ENCODE results near the gene CHCHD3. TPM values are rescaled to one million over a fixed set of nuclear protein-coding genes. Genes with fewer than 3 reads are reported as not detected.

The CHCHD3 gene
- total and polyA plus RNA-seq, 9 of the 15 experiments (the other 6 are each of a cell fraction or from before 2014, with no cell fraction given) = 66.2 to 279 (median 204) TPM

DNA sequence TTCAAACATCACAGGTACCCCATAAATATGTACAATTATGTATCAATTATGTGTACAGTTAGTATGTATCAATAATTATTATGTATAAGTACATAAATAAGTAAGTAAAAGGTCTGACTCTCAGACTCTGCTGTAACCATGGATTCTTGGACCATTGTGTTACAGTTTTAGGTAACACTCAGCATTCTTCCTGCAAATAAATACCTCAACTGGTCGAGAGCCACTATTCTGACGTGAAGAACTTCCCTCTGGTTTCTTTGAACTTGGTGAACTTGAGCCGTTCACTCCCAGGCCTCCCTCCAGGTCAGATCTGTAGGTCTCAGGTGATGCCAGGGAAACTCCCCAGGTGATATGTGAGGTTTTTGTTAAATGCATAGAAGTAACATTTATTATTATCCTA lies 313.8 kb downstream of the CHCHD3 start:
- BruUV-seq (replicated peaks) = no TSS peak
- Histone ChIP-seq H3K9ac (ENCODE audit: insufficient read depth in 1 of 2, low read depth in 2 of 2, low read length in 2 of 2) (no peak overlapping the region), H3K36me3 (ENCODE audit: control insufficient read depth, insufficient read depth, low read length) (no peaks in the 10 kb centered on the region), H4K20me1 (replicated peaks; ENCODE audit: control insufficient read depth, insufficient read depth, low read length) (no peaks in the 10 kb centered on the region), H3K4me3 (no peak overlapping the region), H3K27me3 (ENCODE audit: control insufficient read depth in 2 of 2, insufficient read depth in 2 of 2, low read length in 2 of 2) (peaks cover 28 to 32% of the 10 kb centered on the region in 2 experiments), H3K9me1 (ENCODE audit: control insufficient read depth, insufficient read depth, low read length) (no peaks in the 10 kb centered on the region), H3K9me3 (replicated peaks; ENCODE audit: control insufficient read depth, insufficient read depth, low read depth, low read length) (no peaks in the 10 kb centered on the region; the same call in 1 of the 2 replicates), H3K79me2 (ENCODE audit: control insufficient read depth, insufficient read depth, low read length) (no peaks in the 10 kb centered on the region), H3K4me1 (replicated peaks in 1 of 2; ENCODE audit: control insufficient read depth in 2 of 2, insufficient read depth in 2 of 2, low read length in 2 of 2) (no peaks in the 10 kb centered on the region), H3K4me2 (ENCODE audit: insufficient read depth, low read length) (no peak overlapping the region), H3K27ac (ENCODE audit: extremely low read depth, low read depth, low read length) (no peak overlapping the region), H2AFZ (ENCODE audit: low read depth, low read length) (no peak overlapping the region)
- ChIA-PET CTCF (ENCODE audit: low intra/inter-chr PET ratio) (no interaction called here), POLR2A (interaction anchor here (0.6 kb wide), 1 partner anchor 351 kb away, joined by 3 read pairs; no protein-coding TSS in a partner anchor)
- ATAC-seq (no peak), DNase-seq (ENCODE audit: extremely low read depth in 1 of 4, low spot score in 3 of 4) (no peak), FAIRE-seq (no peak)
- intact Hi-C loops (cut with micrococcal nuclease) = no loop called here
- WGBS (ENCODE audit: insufficient coverage, low coverage, missing lambda C conversion rate) = 0% methylated on average over 3 of the region's 3 CpGs
- TF ChIP-seq ZNF436 (CRISPR knock-in tag; IDR thresholded peaks at IDR 0.05) = no peak
- TF ChIP-seq, protein P1, sequence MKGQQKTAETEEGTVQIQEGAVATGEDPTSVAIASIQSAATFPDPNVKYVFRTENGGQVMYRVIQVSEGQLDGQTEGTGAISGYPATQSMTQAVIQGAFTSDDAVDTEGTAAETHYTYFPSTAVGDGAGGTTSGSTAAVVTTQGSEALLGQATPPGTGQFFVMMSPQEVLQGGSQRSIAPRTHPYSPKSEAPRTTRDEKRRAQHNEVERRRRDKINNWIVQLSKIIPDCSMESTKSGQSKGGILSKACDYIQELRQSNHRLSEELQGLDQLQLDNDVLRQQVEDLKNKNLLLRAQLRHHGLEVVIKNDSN (CRISPR knock-in tag; IDR thresholded peaks at IDR 0.05) = no peak
- in situ Hi-C loops (cut with MboI) = no loop called here

DNA sequence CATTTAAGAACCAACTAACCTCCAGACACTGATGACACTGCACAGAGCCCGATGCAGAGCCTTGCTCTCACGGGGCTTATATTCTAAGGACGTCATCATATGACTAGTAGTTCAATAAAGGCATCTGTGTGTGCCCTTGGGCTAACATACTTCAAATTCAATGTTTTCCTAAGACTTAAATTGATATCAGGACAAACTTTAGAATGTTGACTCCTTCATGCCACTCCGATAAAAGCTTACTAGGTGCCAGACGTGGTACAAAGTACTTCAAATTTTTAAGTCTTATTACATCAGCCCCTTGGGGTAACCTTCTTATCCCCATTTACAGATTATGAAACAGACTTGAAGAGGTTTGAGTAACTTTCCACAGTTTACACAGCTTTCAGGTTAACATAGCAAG lies 314.5 kb downstream of the CHCHD3 start:
- Histone ChIP-seq H3K4me1 (replicated peaks in 1 of 2; ENCODE audit: control insufficient read depth in 2 of 2, insufficient read depth in 2 of 2, low read length in 2 of 2) (no peaks in the 10 kb centered on the region), H4K20me1 (replicated peaks; ENCODE audit: control insufficient read depth, insufficient read depth, low read length) (no peaks in the 10 kb centered on the region), H3K4me2 (ENCODE audit: insufficient read depth, low read length) (no peak overlapping the region), H3K9me3 (replicated peaks; ENCODE audit: control insufficient read depth, insufficient read depth, low read depth, low read length) (no peaks in the 10 kb centered on the region; the same call in 1 of the 2 replicates), H2AFZ (ENCODE audit: low read depth, low read length) (no peak overlapping the region), H3K9ac (ENCODE audit: insufficient read depth in 1 of 2, low read depth in 2 of 2, low read length in 2 of 2) (no peak overlapping the region), H3K36me3 (ENCODE audit: control insufficient read depth, insufficient read depth, low read length) (no peaks in the 10 kb centered on the region), H3K79me2 (ENCODE audit: control insufficient read depth, insufficient read depth, low read length) (no peaks in the 10 kb centered on the region), H3K27ac (ENCODE audit: extremely low read depth, low read depth, low read length) (no peak overlapping the region), H3K9me1 (ENCODE audit: control insufficient read depth, insufficient read depth, low read length) (no peaks in the 10 kb centered on the region), H3K4me3 (no peak overlapping the region), H3K27me3 (ENCODE audit: control insufficient read depth in 2 of 2, insufficient read depth in 2 of 2, low read length in 2 of 2) (peaks cover 35 to 39% of the 10 kb centered on the region in 2 experiments)
- CTCF ChIA-PET (ENCODE audit: low intra/inter-chr PET ratio) = no interaction called here
- in situ Hi-C loops (cut with MboI) = no loop called here
- TF ChIP-seq EHMT2 (IDR thresholded peaks at IDR 0.05) (no peak), ZFP30 (CRISPR knock-in tag; IDR thresholded peaks at IDR 0.05; ENCODE audit: borderline replicate concordance) (no peak), TEAD2 (tag; IDR thresholded peaks at IDR 0.05) (no peak)
- TF ChIP-seq, protein P2, sequence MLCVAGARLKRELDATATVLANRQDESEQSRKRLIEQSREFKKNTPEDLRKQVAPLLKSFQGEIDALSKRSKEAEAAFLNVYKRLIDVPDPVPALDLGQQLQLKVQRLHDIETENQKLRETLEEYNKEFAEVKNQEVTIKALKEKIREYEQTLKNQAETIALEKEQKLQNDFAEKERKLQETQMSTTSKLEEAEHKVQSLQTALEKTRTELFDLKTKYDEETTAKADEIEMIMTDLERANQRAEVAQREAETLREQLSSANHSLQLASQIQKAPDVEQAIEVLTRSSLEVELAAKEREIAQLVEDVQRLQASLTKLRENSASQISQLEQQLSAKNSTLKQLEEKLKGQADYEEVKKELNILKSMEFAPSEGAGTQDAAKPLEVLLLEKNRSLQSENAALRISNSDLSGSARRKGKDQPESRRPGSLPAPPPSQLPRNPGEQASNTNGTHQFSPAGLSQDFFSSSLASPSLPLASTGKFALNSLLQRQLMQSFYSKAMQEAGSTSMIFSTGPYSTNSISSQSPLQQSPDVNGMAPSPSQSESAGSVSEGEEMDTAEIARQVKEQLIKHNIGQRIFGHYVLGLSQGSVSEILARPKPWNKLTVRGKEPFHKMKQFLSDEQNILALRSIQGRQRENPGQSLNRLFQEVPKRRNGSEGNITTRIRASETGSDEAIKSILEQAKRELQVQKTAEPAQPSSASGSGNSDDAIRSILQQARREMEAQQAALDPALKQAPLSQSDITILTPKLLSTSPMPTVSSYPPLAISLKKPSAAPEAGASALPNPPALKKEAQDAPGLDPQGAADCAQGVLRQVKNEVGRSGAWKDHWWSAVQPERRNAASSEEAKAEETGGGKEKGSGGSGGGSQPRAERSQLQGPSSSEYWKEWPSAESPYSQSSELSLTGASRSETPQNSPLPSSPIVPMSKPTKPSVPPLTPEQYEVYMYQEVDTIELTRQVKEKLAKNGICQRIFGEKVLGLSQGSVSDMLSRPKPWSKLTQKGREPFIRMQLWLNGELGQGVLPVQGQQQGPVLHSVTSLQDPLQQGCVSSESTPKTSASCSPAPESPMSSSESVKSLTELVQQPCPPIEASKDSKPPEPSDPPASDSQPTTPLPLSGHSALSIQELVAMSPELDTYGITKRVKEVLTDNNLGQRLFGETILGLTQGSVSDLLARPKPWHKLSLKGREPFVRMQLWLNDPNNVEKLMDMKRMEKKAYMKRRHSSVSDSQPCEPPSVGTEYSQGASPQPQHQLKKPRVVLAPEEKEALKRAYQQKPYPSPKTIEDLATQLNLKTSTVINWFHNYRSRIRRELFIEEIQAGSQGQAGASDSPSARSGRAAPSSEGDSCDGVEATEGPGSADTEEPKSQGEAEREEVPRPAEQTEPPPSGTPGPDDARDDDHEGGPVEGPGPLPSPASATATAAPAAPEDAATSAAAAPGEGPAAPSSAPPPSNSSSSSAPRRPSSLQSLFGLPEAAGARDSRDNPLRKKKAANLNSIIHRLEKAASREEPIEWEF (CRISPR knock-in tag; IDR thresholded peaks at IDR 0.05) = no peak
- 1% methylated on average over 5 of the region's 5 CpGs for WGBS (ENCODE audit: insufficient coverage, low coverage, missing lambda C conversion rate)
- no peak for ATAC-seq
- intact Hi-C loops (cut with micrococcal nuclease) = no loop called here
- no TSS peak for BruUV-seq (replicated peaks)
- no peak for DNase-seq (ENCODE audit: extremely low read depth in 1 of 4, low spot score in 3 of 4)
- peak; percentile 26 for FAIRE-seq
- POLR2A ChIA-PET = interaction anchor here (0.6 kb wide), 2 partner anchors 51 to 352 kb away, joined by 3 read pairs; no protein-coding TSS in a partner anchor

All from K562 (cell line).